ENCODE data around the gene CRTC2.

GRCh38 chr1:153956997-153957715, 1.3 kb downstream of the CRTC2 start:
- TF ChIP-seq ZFP30 (CRISPR knock-in tag; IDR thresholded peaks at IDR 0.05) (no peak), PATZ1 (CRISPR knock-in tag; IDR thresholded peaks at IDR 0.05; ENCODE audit: borderline replicate concordance) (no peak), ZNF70 (CRISPR knock-in tag; IDR thresholded peaks at IDR 0.05) (no peak), ZFP3 (CRISPR knock-in tag; IDR thresholded peaks at IDR 0.05) (no peak), ZNF8 (CRISPR knock-in tag; IDR thresholded peaks at IDR 0.05) (no peak), RARB (CRISPR knock-in tag; IDR thresholded peaks at IDR 0.05) (no peak), CREB5 (CRISPR knock-in tag; IDR thresholded peaks at IDR 0.05; ENCODE audit: low read depth) (no peak), CSDC2 (CRISPR knock-in tag; IDR thresholded peaks at IDR 0.05) (no peak), SNAI2 (CRISPR knock-in tag; IDR thresholded peaks at IDR 0.05) (no peak), TSHZ2 (CRISPR knock-in tag; IDR thresholded peaks at IDR 0.05) (no peak), PPARA (CRISPR knock-in tag; IDR thresholded peaks at IDR 0.05; ENCODE audit: borderline replicate concordance) (no peak), ZC3H10 (CRISPR knock-in tag; IDR thresholded peaks at IDR 0.05) (no peak), CSRNP3 (CRISPR knock-in tag; IDR thresholded peaks at IDR 0.05) (no peak)
